LHCN-M2 (cell line): ENCODE data around the gene OSBP2. TPM values are rescaled to one million over a fixed set of nuclear protein-coding genes. Genes with fewer than 3 reads are reported as not detected.

ENCODE experiments used
- DNase-seq: peaks from one replicate; pipeline ENCODE4 v3.0.0-alpha.2; 2012; ENCODE audit warnings: low read depth
- total RNA-seq: library from RNA; depleted of rRNA; stranded (reverse); fragments of >200 nt; gene quantifications from 2 replicates; pipeline ENCODE4 v1.2.3, GENCODE V29; 2014

Gene OSBP2
- total RNA-seq, 1 experiment from 2014 or later: 18.7 TPM

GRCh38 chr22:30809086-30809485 lies 114.4 kb downstream of the OSBP2 start:
- DNase-seq: peak; percentile 81

GRCh38 chr22:30810105-30810504 lies 115.4 kb downstream of the OSBP2 start:
- DNase-seq: no peak

DNA sequence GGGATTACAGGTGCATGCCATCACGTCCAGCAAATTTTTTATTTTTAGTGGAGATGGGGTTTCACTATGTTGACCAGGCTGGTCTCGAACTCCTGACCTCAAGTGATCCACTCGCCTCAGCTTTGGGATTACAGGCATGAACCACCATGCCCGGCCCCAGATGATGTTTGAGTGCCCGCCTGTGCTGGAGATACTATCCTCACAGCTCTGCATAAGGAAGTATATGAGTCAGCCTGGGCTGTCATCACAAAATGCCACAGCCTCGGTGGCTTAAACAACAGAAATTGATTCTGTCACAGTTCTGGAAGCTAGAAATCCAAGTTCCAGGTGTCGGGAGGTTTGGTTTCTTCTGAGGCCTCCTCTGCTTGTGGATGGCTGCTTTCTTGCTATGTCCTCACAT lies 119.3 kb downstream of the OSBP2 start:
- DNase-seq: no peak

- DNase-seq: no peak
Measured at GRCh38 chr22:30816413-30816812, 121.7 kb downstream of the OSBP2 start.

- DNase-seq: no peak
Measured at GRCh38 chr22:30821381-30821780, 126.7 kb downstream of the OSBP2 start.

- DNase-seq: no peak
Measured at GRCh38 chr22:30821863-30822215, 127.2 kb downstream of the OSBP2 start.

- DNase-seq: no peak
Measured at GRCh38 chr22:30822216-30823014, 127.7 kb downstream of the OSBP2 start.

GRCh38 chr22:30823015-30823370 lies 128.3 kb downstream of the OSBP2 start:
- DNase-seq: no peak

GRCh38 chr22:30824096-30824495 lies 129.4 kb downstream of the OSBP2 start:
- DNase-seq: no peak

GRCh38 chr22:30824711-30825110 lies 130.0 kb downstream of the OSBP2 start:
- DNase-seq: no peak

GRCh38 chr22:30825711-30826505 lies 131.2 kb downstream of the OSBP2 start:
- no peak for DNase-seq

GRCh38 chr22:30826670-30827355 lies 132.1 kb downstream of the OSBP2 start:
- no peak for DNase-seq

DNA sequence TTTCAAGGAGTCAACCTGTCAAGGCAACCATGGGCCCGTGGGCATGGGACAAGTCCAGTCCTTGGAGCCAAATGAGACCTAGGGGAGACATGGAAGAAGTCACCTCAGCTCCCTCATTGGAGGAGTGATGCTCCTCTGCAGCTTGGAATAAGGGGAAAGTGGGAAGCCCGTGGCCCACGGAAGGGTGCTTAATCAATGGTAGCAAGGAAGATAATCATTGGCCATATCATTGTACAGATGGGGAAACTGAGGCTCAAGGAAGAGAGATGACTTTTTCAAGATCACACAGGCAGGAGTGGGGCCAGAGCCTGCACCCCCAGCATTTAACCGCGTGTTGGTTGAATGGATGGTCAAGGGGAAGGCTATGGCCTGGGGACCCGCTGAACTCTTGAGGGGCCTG lies 133.0 kb downstream of the OSBP2 start:
- DNase-seq: no peak

- no peak for DNase-seq
Measured at GRCh38 chr22:30828187-30829155, 133.8 kb downstream of the OSBP2 start.

- DNase-seq: peak; percentile 97
Measured at GRCh38 chr22:30829901-30830550, 135.4 kb downstream of the OSBP2 start.

GRCh38 chr22:30830907-30831306 lies 136.2 kb downstream of the OSBP2 start:
- peak; percentile 89 for DNase-seq

- DNase-seq: no peak
Measured at GRCh38 chr22:30832407-30832987, 137.8 kb downstream of the OSBP2 start.

GRCh38 chr22:30833322-30833721 lies 138.6 kb downstream of the OSBP2 start:
- no peak for DNase-seq

DNA sequence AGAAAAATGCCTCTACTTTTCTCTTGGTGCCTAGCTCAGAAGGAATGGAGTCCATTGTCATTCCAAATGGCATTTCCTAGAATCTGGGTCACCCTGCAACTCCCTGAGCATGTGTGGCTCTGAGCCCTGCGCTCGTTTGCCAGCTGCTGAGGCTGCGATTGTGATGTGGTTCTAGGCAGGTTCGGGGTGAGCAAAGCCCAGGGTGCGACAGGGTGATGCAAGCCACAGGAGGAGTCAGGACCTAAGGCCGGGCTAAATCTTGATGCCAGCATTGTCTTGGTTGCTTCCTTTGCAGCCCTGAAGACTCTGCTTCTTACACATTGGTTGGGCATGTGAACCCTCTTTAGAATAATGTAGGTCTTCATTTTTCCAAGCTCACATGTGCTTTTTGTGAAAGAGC lies 142.9 kb downstream of the OSBP2 start:
- DNase-seq: no peak

GRCh38 chr22:30838111-30838510 lies 143.4 kb downstream of the OSBP2 start:
- DNase-seq: peak; percentile 30
